Activated CD4-positive, alpha-beta T cell treated with anti-CD3 and anti-CD28 coated beads, Interleukin-2, amount 10 ng/mL, durations not matched to agents 24 days and 14 days (primary cell): Measurements from ENCODE around the gene KIAA1328. TPM values are rescaled to one million over a fixed set of nuclear protein-coding genes. Genes with fewer than 3 reads are reported as not detected.
"Not testable (repeated sequence)": the region's sequence is repeated elsewhere in the genome, so short reads cannot be mapped to it uniquely, and the experiment has no call there.

ENCODE experiments used
- DNase-seq: peaks from one replicate; pipeline ENCODE4 v3.0.0; 2022
- H3K27ac Mint-ChIP-seq: one replicate; pipeline ENCODE4 v1.8.0; 2022; ENCODE audit warnings: mild to moderate bottlenecking, mixed read lengths
- H3K27me3 Mint-ChIP-seq: one replicate; pipeline ENCODE4 v1.8.0; 2022; ENCODE audit warnings: mixed read lengths
- H3K36me3 Mint-ChIP-seq: one replicate; pipeline ENCODE4 v1.8.0; 2022; ENCODE audit warnings: low read depth, mild to moderate bottlenecking, mixed read lengths
- H3K4me1 Mint-ChIP-seq: one replicate; pipeline ENCODE4 v1.8.0; 2021; ENCODE audit warnings: mixed read lengths
- H3K4me3 Mint-ChIP-seq: one replicate; pipeline ENCODE4 v1.8.0; 2022; ENCODE audit warnings: mild to moderate bottlenecking, moderate library complexity, mixed read lengths
- H3K9me3 Mint-ChIP-seq: one replicate; pipeline ENCODE4 v1.8.0; 2021; ENCODE audit warnings: mixed read lengths
- intact Hi-C: fragments of 100-400 bp; cut with micrococcal nuclease; formaldehyde crosslinking; loops from one replicate; pipeline ENCODE4 v1.15.1; 2023
- total RNA-seq: library from RNA; stranded (reverse); gene quantifications from 2 replicates; pipeline ENCODE4 v1.2.3, GENCODE V29; 2022

The KIAA1328 gene
- total RNA-seq, 1 donor from 2014 or later: 7.3 TPM

DNA sequence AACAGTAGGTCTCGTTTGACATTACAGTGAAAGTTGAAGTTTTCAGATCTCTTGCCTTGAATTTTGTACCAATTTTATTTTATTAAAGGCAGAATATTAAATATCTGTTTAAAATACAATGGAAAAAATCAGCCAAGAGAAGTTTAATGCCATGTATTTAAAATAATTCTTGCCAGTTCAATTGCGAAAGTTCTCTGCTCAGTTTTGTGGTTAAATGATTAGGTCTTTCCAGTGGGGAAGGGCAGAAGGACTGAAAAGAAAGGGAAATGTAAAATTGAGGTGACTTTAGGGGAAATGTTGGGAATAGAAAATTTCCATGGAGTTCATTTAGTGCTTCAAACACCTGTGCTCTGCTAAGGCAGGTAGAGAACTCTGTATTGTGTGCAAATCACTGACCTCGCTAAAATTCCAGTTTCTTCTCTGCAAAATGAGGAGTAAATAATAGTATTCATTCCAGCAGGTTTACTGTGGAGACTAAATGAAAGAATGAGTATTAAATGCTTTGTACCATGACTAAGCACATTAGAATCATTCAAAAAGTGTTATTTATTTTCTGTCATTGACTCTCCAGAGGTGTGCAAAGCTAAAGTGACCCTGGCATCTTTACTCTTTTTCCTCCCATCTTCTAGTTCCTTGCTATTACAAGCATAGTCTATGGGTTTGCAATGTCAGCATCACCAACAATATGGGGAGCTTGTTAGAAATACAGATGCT is 74.4 kb downstream of the KIAA1328 start:
- intact Hi-C loops: no loop called here
- DNase-seq: no peak
- H3K4me3 Mint-ChIP-seq: no peak overlapping the region
- no peaks in the 10 kb centered on the region for H3K27me3 Mint-ChIP-seq
- H3K9me3 Mint-ChIP-seq: peaks cover 5% of the 10 kb centered on the region
- H3K36me3 Mint-ChIP-seq: no peaks in the 10 kb centered on the region
- H3K27ac Mint-ChIP-seq: no peak overlapping the region
- H3K4me1 Mint-ChIP-seq: peaks cover 2% of the 10 kb centered on the region

DNA sequence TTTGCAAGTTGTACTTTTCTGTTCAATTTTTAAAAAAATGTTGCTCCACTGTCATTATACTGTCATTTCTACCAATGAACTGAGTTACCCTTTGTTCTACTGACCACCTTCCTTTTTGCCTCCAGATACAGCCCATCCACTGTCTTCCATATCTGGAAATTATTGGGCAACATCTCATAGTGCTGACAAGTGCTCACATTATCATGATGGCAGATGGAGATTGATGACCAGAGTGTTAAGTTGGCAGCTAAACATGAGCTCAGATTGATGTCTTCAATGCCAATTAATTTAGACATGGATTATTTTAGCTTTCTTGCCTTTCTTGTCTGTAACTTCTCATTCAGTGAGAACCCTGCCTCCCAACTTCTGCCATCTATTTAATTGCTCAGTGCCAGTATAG is 76.6 kb downstream of the KIAA1328 start:
- DNase-seq: no peak
- H3K4me1 Mint-ChIP-seq: peaks cover 2% of the 10 kb centered on the region
- H3K27ac Mint-ChIP-seq: no peak overlapping the region
- no peak overlapping the region for H3K4me3 Mint-ChIP-seq
- intact Hi-C loops: no loop called here
- H3K9me3 Mint-ChIP-seq: no peaks in the 10 kb centered on the region
- H3K36me3 Mint-ChIP-seq: no peaks in the 10 kb centered on the region
- no peaks in the 10 kb centered on the region for H3K27me3 Mint-ChIP-seq

DNA sequence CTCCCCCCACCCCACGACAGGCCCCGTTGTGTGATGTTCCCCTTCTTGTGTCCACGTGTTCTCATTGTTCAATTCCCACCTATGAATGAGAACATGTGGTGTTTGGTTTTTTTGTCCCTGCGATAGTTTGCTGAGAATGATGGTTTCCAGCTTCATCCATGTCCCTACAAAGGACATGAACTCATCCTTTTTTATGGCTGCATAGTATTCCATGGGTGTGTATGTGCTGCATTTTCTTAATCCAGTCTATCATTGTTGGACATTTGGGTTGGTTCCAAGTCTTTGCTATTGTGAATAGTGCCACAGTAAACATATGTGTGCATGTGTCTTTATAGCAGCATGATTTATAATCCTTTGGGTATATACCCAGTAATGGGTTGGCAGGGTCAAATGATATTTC is 80.4 kb downstream of the KIAA1328 start:
- H3K9me3 Mint-ChIP-seq, DNase-seq, H3K27ac Mint-ChIP-seq, intact Hi-C loops, H3K36me3 Mint-ChIP-seq, H3K4me3 Mint-ChIP-seq, H3K27me3 Mint-ChIP-seq: not testable (repeated sequence)
- H3K4me1 Mint-ChIP-seq: peaks cover 13% of the 10 kb centered on the region

DNA sequence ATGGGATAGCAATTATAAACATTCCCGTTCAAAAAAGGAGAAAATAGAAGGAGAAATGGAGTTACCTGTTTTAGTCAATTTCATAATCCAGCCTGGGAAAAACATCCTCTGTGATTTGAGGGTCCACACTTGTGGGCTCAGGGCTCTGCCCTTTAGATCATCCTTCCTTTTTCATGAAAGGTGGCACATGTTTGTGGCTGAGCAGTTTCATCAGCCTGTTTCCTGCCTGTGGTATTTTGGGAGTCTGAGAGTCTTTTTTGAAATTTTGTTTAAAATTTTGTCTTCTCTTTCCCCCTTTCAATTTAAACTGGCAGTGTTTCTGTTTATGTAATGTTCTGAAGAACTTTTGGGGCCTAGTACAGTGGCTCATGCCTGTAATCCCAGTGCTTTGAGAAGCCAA is 84.0 kb downstream of the KIAA1328 start:
- intact Hi-C loops: loop anchor here (10.0 kb wide), 1 partner anchor 58 kb away; no protein-coding TSS in a partner anchor
- no peak overlapping the region for H3K4me3 Mint-ChIP-seq
- H3K27ac Mint-ChIP-seq: no peak overlapping the region
- H3K36me3 Mint-ChIP-seq: no peaks in the 10 kb centered on the region
- no peaks in the 10 kb centered on the region for H3K27me3 Mint-ChIP-seq
- DNase-seq: no peak
- H3K9me3 Mint-ChIP-seq: peaks cover 3% of the 10 kb centered on the region
- peaks cover 13% of the 10 kb centered on the region for H3K4me1 Mint-ChIP-seq

DNA sequence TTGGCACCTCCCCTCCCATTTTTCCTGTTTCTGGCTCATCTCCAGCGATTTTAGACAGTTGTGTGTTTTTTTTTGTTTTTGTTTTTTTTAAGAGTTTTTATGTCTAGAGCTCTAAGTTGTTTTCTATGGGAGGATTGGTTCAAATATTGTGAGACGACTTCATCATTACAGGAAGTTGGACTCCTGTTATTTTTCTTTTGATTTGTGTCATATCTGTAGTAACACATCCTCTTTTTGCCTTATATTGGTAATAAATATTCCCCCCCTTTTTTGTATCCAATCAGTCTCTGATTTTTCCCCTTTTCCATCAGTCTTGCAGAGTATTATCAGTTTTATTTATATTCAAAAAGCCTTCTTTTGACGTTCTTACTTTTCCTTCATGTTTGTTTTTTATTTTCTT is 89.0 kb downstream of the KIAA1328 start:
- Mint-ChIP-seq H3K4me1 (peaks cover 6% of the 10 kb centered on the region), H3K4me3 (no peak overlapping the region), H3K27ac (no peak overlapping the region), H3K27me3 (no peaks in the 10 kb centered on the region), H3K36me3 (no peaks in the 10 kb centered on the region), H3K9me3 (peaks cover 20% of the 10 kb centered on the region)
- DNase-seq: no peak
- intact Hi-C loops: loop anchor here (10.0 kb wide), 1 partner anchor 63 kb away; no protein-coding TSS in a partner anchor

DNA sequence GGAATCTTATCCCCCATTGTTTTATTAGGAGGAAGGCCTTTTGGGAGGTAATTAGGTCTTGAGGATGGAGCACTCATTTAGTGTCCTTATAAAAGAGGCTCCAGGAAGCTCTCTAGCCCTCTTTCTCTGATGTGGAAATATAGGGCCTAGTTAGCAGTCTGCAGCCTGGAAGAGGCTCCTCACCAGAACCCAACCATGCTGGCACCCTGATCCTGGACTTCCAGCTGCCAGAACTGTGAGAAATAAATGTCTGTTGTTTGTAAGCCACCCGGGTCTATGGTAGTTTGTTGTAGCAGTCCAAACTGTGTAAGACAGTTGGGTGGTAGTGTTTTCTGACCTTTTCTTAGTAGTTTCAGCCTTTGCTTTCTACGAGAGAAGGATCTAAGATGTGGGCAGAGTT is 100.7 kb downstream of the KIAA1328 start:
- intact Hi-C loops: no loop called here
- no peaks in the 10 kb centered on the region for H3K9me3 Mint-ChIP-seq
- H3K4me3 Mint-ChIP-seq: no peak overlapping the region
- H3K36me3 Mint-ChIP-seq: no peaks in the 10 kb centered on the region
- H3K4me1 Mint-ChIP-seq: no peaks in the 10 kb centered on the region
- no peak for DNase-seq
- no peaks in the 10 kb centered on the region for H3K27me3 Mint-ChIP-seq
- no peak overlapping the region for H3K27ac Mint-ChIP-seq

DNA sequence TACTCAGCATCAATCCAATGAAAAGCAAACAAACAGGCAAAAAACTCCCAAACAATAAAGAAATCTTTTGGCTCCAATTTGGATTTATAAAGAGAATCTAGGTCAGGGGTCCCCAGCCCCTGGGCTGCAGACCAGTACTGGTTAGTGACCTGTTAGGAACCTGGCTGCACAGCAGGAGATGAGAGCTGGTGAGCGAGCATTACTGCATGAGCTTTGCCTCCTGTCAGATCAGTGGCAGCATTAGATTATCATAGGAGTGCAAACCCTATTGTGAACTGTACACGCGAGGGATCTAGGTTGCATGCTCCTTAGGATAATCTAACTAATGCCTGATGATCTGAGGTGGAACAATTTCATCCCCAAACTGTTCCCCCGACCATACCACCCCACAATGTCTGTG is 102.2 kb downstream of the KIAA1328 start:
- no peaks in the 10 kb centered on the region for H3K9me3 Mint-ChIP-seq

DNA sequence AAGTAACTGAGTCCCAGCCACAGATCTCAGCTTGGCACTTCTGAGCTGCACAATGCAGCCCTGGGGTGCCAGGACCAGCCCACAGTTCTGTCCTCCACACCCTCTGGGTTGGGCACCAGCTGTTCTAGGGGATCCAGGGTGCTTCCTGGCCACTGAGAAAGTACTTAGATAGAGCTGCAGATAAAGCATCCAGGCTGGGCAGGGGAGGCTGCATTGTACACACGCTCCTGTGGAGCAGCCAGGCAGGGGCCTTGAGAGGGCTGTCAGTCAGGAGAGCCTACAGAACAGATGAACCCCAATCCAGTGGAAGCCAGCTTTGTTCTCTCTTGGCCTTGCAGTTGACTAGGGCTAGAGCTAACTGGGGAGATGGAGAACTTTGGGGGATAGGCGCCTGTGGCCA is 104.6 kb downstream of the KIAA1328 start:
- intact Hi-C loops: no loop called here
- no peaks in the 10 kb centered on the region for H3K4me1 Mint-ChIP-seq
- H3K27ac Mint-ChIP-seq: no peak overlapping the region
- H3K4me3 Mint-ChIP-seq: no peak overlapping the region
- H3K9me3 Mint-ChIP-seq: peaks cover 15% of the 10 kb centered on the region
- H3K27me3 Mint-ChIP-seq: no peaks in the 10 kb centered on the region
- DNase-seq: no peak
- H3K36me3 Mint-ChIP-seq: peaks cover 2% of the 10 kb centered on the region

More for the DNA sequence above, 102.2 kb downstream of the KIAA1328 start:
- Mint-ChIP-seq H3K4me1 (no peaks in the 10 kb centered on the region), H3K36me3 (no peaks in the 10 kb centered on the region), H3K27ac (no peak overlapping the region), H3K27me3 (no peaks in the 10 kb centered on the region), H3K4me3 (no peak overlapping the region)
- no peak for DNase-seq
- intact Hi-C loops: no loop called here

DNA sequence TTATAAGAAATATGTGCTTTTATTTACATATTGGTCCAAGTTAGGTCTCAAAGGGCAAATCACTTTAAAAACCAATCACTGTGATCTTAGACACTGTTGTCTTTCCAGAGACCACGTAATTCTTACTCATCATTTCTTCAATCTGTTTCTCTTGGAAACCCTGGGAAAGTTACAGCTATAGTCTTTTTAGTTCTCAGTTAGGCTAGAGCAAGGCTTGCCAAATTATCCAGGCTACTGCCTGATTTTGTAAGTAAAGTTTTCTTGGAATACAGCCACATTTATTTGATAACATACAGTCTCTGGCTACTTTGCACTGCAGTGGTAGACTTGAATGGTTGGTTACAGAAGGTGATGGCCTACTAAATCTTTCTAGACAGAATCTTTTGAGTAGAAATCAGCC is 106.0 kb downstream of the KIAA1328 start:
- Mint-ChIP-seq H3K36me3 (peaks cover 2% of the 10 kb centered on the region), H3K27me3 (no peaks in the 10 kb centered on the region), H3K27ac (no peak overlapping the region), H3K9me3 (peaks cover 15% of the 10 kb centered on the region), H3K4me3 (no peak overlapping the region), H3K4me1 (no peaks in the 10 kb centered on the region)
- intact Hi-C loops: no loop called here
- no peak for DNase-seq

DNA sequence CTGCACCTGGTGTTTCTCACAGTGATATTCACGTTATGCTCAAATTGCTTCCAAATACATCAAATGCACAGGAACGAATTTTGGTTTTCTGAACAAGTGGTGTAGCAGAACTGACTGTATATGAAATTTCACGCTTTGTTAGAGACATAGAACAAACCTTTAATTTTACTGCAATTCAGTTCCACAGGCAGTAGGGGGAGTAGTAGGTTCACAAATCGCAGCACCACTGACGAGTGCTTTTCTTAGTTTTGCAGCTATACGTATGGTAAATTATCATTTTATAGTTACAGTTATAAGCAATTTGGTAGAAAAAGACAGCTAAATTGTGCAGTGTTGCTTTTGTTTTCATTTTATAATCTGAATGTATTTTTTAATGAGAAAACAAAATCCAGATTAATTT is 113.3 kb downstream of the KIAA1328 start:
- no peak overlapping the region for H3K4me3 Mint-ChIP-seq
- no peaks in the 10 kb centered on the region for H3K36me3 Mint-ChIP-seq
- H3K9me3 Mint-ChIP-seq: peaks cover 9% of the 10 kb centered on the region
- intact Hi-C loops: loop anchor here (10.0 kb wide), 1 partner anchor 593 kb away; no protein-coding TSS in a partner anchor
- no peak overlapping the region for H3K27ac Mint-ChIP-seq
- no peaks in the 10 kb centered on the region for H3K4me1 Mint-ChIP-seq
- H3K27me3 Mint-ChIP-seq: no peaks in the 10 kb centered on the region
- peak; percentile 60 for DNase-seq

DNA sequence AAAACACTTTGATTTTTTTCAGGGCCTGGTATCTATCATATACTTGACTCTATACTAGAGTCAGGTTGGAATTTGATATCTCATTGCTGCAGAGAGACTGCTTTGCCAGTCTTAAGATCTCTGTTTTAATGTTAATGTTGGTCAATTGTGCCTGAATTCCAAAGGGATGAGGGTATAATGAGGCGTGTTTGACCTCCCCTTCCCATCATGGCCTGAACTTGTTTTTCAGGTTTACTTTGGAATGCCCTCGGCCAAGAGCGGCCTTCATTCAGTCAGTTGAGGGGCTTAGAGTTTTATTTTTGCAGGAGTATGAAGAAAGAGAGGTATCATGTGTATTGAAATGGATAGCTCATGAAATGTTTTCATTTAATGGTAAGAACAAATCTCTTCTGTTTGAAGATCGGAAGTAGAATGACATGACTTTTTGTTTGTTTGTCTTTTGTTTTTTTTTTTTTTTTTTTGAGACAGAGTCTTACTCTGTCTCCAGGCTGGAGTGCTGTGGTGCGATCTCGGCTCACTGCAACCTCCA is 119.0 kb downstream of the KIAA1328 start:
- Mint-ChIP-seq H3K9me3 (no peaks in the 10 kb centered on the region), H3K4me3 (no peak overlapping the region), H3K27me3 (no peaks in the 10 kb centered on the region), H3K27ac (no peak overlapping the region), H3K36me3 (no peaks in the 10 kb centered on the region), H3K4me1 (no peaks in the 10 kb centered on the region)
- no peak for DNase-seq
- intact Hi-C loops: loop anchor here (10.0 kb wide), 1 partner anchor 587 kb away; no protein-coding TSS in a partner anchor

DNA sequence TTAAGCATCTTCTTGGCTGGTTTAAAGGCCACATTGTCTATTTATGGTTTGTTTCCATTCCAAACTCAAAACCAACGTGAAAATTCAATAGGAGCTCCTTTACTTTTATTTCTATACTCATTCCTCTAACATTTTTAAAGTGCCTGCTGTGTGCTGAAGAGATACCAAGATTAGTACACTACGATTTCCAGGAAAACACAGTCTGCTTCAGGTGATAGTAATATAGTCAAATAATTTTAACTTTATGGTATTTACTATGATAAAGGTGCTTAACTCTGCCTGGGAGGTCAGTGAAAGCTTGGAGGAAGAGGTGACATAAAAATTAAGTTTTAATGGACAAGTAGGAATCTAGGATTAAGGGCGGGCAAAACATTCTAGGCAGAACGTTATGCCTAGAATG is 121.4 kb downstream of the KIAA1328 start:
- intact Hi-C loops: no loop called here
- no peaks in the 10 kb centered on the region for H3K27me3 Mint-ChIP-seq
- no peak overlapping the region for H3K27ac Mint-ChIP-seq
- H3K36me3 Mint-ChIP-seq: no peaks in the 10 kb centered on the region
- H3K9me3 Mint-ChIP-seq: no peaks in the 10 kb centered on the region
- no peaks in the 10 kb centered on the region for H3K4me1 Mint-ChIP-seq
- DNase-seq: no peak
- no peak overlapping the region for H3K4me3 Mint-ChIP-seq

DNA sequence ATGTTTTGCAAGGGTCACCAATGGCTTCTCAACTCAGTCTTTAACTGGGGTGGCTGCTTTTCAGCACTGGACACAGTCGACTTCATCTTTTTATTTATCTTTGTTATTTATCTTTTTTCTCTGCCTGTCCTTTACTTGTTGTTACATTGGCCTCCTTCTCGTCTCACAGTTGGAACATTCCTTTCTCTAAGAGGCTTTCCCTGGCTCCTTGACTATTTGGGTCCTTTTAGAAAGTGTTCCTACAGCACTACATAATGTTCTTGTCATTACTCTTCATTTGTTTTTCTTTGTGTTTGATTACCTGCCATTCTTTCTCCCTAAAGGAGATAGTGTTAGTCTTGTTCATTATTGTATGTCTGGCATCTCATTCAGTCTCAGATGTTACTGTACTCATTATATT is 122.0 kb downstream of the KIAA1328 start:
- no peak overlapping the region for H3K4me3 Mint-ChIP-seq
- H3K27ac Mint-ChIP-seq: no peak overlapping the region
- no peak for DNase-seq
- H3K4me1 Mint-ChIP-seq: no peaks in the 10 kb centered on the region
- H3K27me3 Mint-ChIP-seq: no peaks in the 10 kb centered on the region
- H3K9me3 Mint-ChIP-seq: no peaks in the 10 kb centered on the region
- H3K36me3 Mint-ChIP-seq: no peaks in the 10 kb centered on the region
- intact Hi-C loops: no loop called here

DNA sequence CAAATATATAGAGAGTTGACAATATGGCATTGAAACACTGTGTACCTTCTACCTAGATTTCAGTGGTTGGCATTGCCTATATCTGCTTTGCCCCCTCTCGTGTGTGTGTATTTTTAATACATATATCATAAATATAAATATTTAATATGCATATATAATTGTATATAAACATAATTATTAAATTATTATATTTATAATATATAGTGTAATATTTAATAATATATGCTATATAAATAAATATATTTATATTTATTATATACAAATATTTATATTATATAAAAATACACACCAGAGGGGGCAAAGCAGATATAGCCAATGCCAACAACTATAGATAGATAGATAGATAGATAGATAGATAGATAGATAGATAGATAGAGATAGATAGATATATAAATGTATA is 124.1 kb downstream of the KIAA1328 start:
- no peaks in the 10 kb centered on the region for H3K27me3 Mint-ChIP-seq
- H3K4me3 Mint-ChIP-seq: no peak overlapping the region
- intact Hi-C loops: no loop called here
- no peaks in the 10 kb centered on the region for H3K36me3 Mint-ChIP-seq
- no peak for DNase-seq
- no peaks in the 10 kb centered on the region for H3K4me1 Mint-ChIP-seq
- H3K9me3 Mint-ChIP-seq: no peaks in the 10 kb centered on the region
- no peak overlapping the region for H3K27ac Mint-ChIP-seq

DNA sequence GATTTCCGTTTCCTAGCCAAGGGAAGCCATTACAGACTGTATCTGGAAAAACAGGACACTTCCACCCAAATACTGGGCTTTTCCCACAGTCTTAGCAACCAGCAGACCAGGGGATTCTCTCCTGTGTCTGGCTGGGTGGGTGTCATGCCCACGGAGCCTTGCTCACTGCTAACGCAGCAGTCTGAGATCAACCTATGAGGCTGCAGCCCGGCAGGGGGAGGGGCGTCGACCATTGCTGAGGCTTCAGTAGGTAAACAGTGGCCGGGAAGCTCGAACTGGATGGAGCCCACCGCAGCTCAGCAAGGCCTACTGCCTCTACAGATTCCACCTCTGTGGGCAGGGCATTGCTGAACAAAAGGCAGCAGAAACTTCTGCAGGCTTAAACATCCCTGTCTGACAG is 131.1 kb downstream of the KIAA1328 start:
- intact Hi-C loops: no loop called here
- H3K27me3 Mint-ChIP-seq: no peaks in the 10 kb centered on the region
- peaks cover 5% of the 10 kb centered on the region for H3K36me3 Mint-ChIP-seq
- no peaks in the 10 kb centered on the region for H3K4me1 Mint-ChIP-seq
- H3K9me3 Mint-ChIP-seq: peaks cover 6% of the 10 kb centered on the region
- DNase-seq: no peak
- no peak overlapping the region for H3K4me3 Mint-ChIP-seq
- no peak overlapping the region for H3K27ac Mint-ChIP-seq
